OCI-LY1 (cell line): ENCODE data around the gene LRP5.

Experiments used
- H2AFZ ChIP-seq: fragments of 200-600 bp; sonication (generic), shearing (Covaris generic); 2 replicates; pipeline ENCODE4 v1.6.0; 2014; ENCODE audit warnings: antibody characterized with exemption, mild to moderate bottlenecking, low read length
- H3F3A ChIP-seq: fragments of 200-600 bp; sonication (generic), shearing (Covaris generic); 2 replicates; pipeline ENCODE4 v1.6.0; 2014; ENCODE audit warnings: mild to moderate bottlenecking, antibody characterized with exemption, low read length, moderate library complexity; ENCODE audit not compliant: insufficient read depth
- H3K27ac ChIP-seq: fragments of 200-600 bp; sonication (generic); 2 replicates; pipeline ENCODE4 v1.5.1; 2014; ENCODE audit warnings: low read length, mixed run types, mild to moderate bottlenecking, low read depth; ENCODE audit not compliant: poor library complexity, severe bottlenecking
- H3K27me3 ChIP-seq: fragments of 200-600 bp; sonication (generic); 2 replicates; pipeline ENCODE4 v1.6.0; 2014; ENCODE audit warnings: antibody characterized with exemption, mild to moderate bottlenecking, low read length, moderate library complexity; ENCODE audit not compliant: insufficient read depth
- H3K36me3 ChIP-seq: fragments of 200-600 bp; sonication (generic); 2 replicates; pipeline ENCODE4 v1.6.1; 2014; ENCODE audit warnings: mild to moderate bottlenecking, antibody characterized with exemption, low read length, moderate library complexity, mixed read lengths; ENCODE audit not compliant: insufficient read depth
- H3K4me1 ChIP-seq: fragments of 200-600 bp; sonication (generic); 2 replicates; pipeline ENCODE4 v1.5.1; 2014; ENCODE audit warnings: mild to moderate bottlenecking, low read length, moderate library complexity; ENCODE audit not compliant: insufficient read depth, severe bottlenecking
- H3K4me2 ChIP-seq: fragments of 200-600 bp; sonication (generic), shearing (Covaris generic); 2 replicates; pipeline ENCODE4 v1.6.1; 2014; ENCODE audit warnings: low read length
- H3K4me3 ChIP-seq: fragments of 200-600 bp; sonication (generic); 2 replicates; pipeline ENCODE4 v1.5.1; 2014; ENCODE audit warnings: low read length, low read depth, mild to moderate bottlenecking, mixed read lengths; ENCODE audit not compliant: poor library complexity, severe bottlenecking
- H3K79me2 ChIP-seq: fragments of 200-600 bp; shearing (Covaris generic); 2 replicates; pipeline ENCODE4 v1.6.1; 2016; ENCODE audit warnings: mixed run types, low read length, mixed read lengths; ENCODE audit not compliant: insufficient read depth
- H3K9ac ChIP-seq: fragments of 200-600 bp; sonication (generic), shearing (Covaris generic); 2 replicates; pipeline ENCODE4 v1.6.1; 2014; ENCODE audit warnings: mild to moderate bottlenecking, low read length, mixed read lengths
- H3K9me2 ChIP-seq: fragments of 200-600 bp; sonication (generic), shearing (Covaris generic); 2 replicates; pipeline ENCODE4 v1.6.1; 2014; ENCODE audit warnings: low read depth, mild to moderate bottlenecking, low read length, mixed read lengths
- H3K9me3 ChIP-seq: fragments of 200-600 bp; shearing (Covaris generic); 2 replicates; pipeline ENCODE4 v1.6.1; 2014; ENCODE audit warnings: low read length, mixed read lengths
- H4K20me1 ChIP-seq: fragments of 200-600 bp; sonication (generic), shearing (Covaris generic); 2 replicates; pipeline ENCODE4 v1.6.0; 2016; ENCODE audit warnings: mild to moderate bottlenecking, low read length; ENCODE audit not compliant: insufficient read depth
- EZH2 ChIP-seq: fragments of 200-600 bp; sonication (generic), shearing (Covaris generic); IDR thresholded peaks from 2 replicates; pipeline ENCODE4 v1.8.0; 2017; ENCODE audit warnings: borderline replicate concordance, mixed run types, mild to moderate bottlenecking, antibody characterized with exemption, low read length, moderate library complexity, mixed read lengths
- TF ChIP-seq, protein P1 (sequence below): fragments of 200-600 bp; sonication (generic), shearing (Covaris generic); IDR thresholded peaks from 2 replicates; pipeline ENCODE4 v1.5.1; 2017; ENCODE audit warnings: mild to moderate bottlenecking, antibody characterized with exemption, low read length, moderate library complexity, mixed read lengths

LRP5 gene

DNA sequence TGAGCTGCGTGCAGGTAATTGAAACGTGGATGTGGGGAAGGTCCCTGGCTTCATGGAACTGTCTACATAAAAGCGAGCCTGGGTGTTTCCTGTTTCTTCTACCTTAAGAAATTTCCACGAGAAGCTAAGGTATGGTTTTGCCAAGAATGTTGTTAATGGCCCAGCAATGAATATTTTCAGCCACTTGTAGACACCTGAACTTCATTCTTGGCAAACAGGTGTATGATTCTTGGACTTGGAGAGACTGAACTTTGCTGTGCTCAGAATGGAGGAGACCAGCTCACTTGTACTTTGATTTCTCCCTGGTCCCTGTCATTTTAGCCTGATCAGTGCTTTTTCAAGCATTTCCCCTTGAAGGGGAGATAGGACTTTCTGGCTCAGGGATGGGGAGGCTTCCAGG is 20.8 kb downstream of the LRP5 start:
- H3K27ac ChIP-seq, result no peak overlapping the region
- H3K9me2 ChIP-seq, result no peaks in the 10 kb centered on the region
- no peak overlapping the region for H2AFZ ChIP-seq
- no peaks in the 10 kb centered on the region for H3K36me3 ChIP-seq
- 0 out of 2 replicates have a peak, but pooled peaks cover 5% of the 10 kb centered on the region for H3K27me3 ChIP-seq
- no peaks in the 10 kb centered on the region for H3K79me2 ChIP-seq
- H4K20me1 ChIP-seq, result no peaks in the 10 kb centered on the region
- H3K9ac ChIP-seq, result no peak overlapping the region
- TF ChIP-seq EZH2, result no peak
- TF ChIP-seq, protein P1, sequence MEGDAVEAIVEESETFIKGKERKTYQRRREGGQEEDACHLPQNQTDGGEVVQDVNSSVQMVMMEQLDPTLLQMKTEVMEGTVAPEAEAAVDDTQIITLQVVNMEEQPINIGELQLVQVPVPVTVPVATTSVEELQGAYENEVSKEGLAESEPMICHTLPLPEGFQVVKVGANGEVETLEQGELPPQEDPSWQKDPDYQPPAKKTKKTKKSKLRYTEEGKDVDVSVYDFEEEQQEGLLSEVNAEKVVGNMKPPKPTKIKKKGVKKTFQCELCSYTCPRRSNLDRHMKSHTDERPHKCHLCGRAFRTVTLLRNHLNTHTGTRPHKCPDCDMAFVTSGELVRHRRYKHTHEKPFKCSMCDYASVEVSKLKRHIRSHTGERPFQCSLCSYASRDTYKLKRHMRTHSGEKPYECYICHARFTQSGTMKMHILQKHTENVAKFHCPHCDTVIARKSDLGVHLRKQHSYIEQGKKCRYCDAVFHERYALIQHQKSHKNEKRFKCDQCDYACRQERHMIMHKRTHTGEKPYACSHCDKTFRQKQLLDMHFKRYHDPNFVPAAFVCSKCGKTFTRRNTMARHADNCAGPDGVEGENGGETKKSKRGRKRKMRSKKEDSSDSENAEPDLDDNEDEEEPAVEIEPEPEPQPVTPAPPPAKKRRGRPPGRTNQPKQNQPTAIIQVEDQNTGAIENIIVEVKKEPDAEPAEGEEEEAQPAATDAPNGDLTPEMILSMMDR, result no peak
- no peaks in the 10 kb centered on the region for H3K9me3 ChIP-seq
- H3K4me3 ChIP-seq, result no peak overlapping the region
- H3K4me2 ChIP-seq, result no peak overlapping the region
- H3K4me1 ChIP-seq, result no peaks in the 10 kb centered on the region
- no peaks in the 10 kb centered on the region for H3F3A ChIP-seq

DNA sequence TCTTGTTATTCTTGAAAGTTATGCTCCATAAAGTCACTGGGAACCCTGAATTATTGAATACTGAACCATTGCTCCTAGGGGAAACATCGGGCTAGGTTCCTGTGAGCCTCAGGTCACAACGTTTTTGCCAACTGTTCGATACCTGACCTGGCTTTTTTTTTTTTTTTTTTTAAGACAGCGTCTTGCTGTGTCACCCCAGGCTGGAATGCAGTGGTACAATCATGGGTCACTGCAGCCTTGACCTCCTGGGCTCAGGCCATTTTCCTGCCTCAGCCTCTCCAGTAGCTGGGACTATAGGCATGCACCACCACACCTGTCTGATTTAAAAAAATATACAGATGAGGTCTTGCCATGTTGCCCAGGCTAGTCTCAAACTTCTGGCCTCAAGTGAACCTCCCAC is 22.5 kb downstream of the LRP5 start:
- H3F3A ChIP-seq, result no peaks in the 10 kb centered on the region
- TF ChIP-seq, protein P1, result no peak
- TF ChIP-seq EZH2, result no peak
- no peaks in the 10 kb centered on the region for H3K27me3 ChIP-seq
- H3K27ac ChIP-seq, result no peak overlapping the region
- H3K4me1 ChIP-seq, result no peaks in the 10 kb centered on the region
- H2AFZ ChIP-seq, result no peak overlapping the region
- H3K36me3 ChIP-seq, result no peaks in the 10 kb centered on the region
- H3K9me3 ChIP-seq, result no peaks in the 10 kb centered on the region
- H3K9ac ChIP-seq, result no peak overlapping the region
- H3K79me2 ChIP-seq, result no peaks in the 10 kb centered on the region
- no peaks in the 10 kb centered on the region for H3K9me2 ChIP-seq
- H4K20me1 ChIP-seq, result no peaks in the 10 kb centered on the region
- no peak overlapping the region for H3K4me3 ChIP-seq
- no peak overlapping the region for H3K4me2 ChIP-seq

DNA sequence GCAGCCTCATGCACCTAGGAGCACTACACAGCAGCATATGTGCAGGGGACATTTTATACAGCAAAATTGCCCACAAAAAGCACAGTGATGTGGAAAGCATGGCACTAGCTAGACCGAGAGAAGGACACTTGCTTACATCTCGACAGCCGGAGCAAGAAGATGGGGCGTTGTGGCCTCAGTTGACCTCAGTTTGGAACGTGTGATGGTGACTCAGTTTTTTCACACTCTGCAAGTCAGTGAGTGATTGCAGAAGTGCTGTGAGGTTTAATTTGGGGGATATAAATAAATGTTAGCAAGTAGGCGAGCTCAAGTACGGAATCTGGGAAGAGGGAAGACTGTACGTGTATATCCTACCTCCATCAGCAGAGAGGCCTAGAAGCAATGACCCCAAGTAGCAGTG is 23.3 kb downstream of the LRP5 start:
- Histone ChIP-seq H3K9ac (no peak overlapping the region), H3K4me2 (no peak overlapping the region), H2AFZ (no peak overlapping the region), H3K9me3 (no peaks in the 10 kb centered on the region), H3K36me3 (no peaks in the 10 kb centered on the region), H3K27ac (no peak overlapping the region), H3K9me2 (no peaks in the 10 kb centered on the region), H3F3A (no peaks in the 10 kb centered on the region), H4K20me1 (no peaks in the 10 kb centered on the region), H3K79me2 (no peaks in the 10 kb centered on the region), H3K27me3 (no peaks in the 10 kb centered on the region), H3K4me3 (no peak overlapping the region), H3K4me1 (no peaks in the 10 kb centered on the region)
- TF ChIP-seq EZH2, result no peak
- TF ChIP-seq, protein P1, result no peak
